HG03558 (cell line): ENCODE results near the gene GJA3.

Experiments used
- ATAC-seq: cut with Tn5 transposase; IDR thresholded peaks from one replicate; pipeline ENCODE4 v1.9.1; 2021; ENCODE audit warnings: moderate number of reproducible peaks; ENCODE audit not compliant: unreplicated experiment; ENCODE audit errors: extremely low read depth

GJA3 gene

GRCh38 chr13:20160306-20161274 lies at the start of gene GJA3:
TSS of gene GJA3 (minus strand) at chr13:20161052. CDS start at chr13:20143288, 17,764 bp downstream.
- ATAC-seq, result peak; percentile 26

GRCh38 chr13:20209948-20210347 lies 49.1 kb upstream of the GJA3 start:
- ATAC-seq, result no peak

- no peak for ATAC-seq
These were observed 45.9 kb upstream of the GJA3 start for GRCh38 chr13:20206698-20207235.

GRCh38 chr13:20206065-20206697 lies 45.3 kb upstream of the GJA3 start:
- ATAC-seq, result no peak

- no peak for ATAC-seq
These were observed 37.9 kb upstream of the GJA3 start for GRCh38 chr13:20198781-20199180.

GRCh38 chr13:20197361-20197834 lies 36.5 kb upstream of the GJA3 start:
- no peak for ATAC-seq

GRCh38 chr13:20195801-20196200 lies 34.9 kb upstream of the GJA3 start:
- no peak for ATAC-seq

GRCh38 chr13:20193907-20194631 lies 33.2 kb upstream of the GJA3 start:
- ATAC-seq, result no peak

- ATAC-seq, result no peak
These were observed 32.5 kb upstream of the GJA3 start for GRCh38 chr13:20193162-20193906.

GRCh38 chr13:20192836-20193161 lies 31.9 kb upstream of the GJA3 start, which contains the start of gene GJB2:
TSS of gene GJB2 (minus strand) at chr13:20192938. CDS start at chr13:20189581, 3,357 bp downstream.
- ATAC-seq, result no peak

GRCh38 chr13:20192158-20192835 lies 31.4 kb upstream of the GJA3 start:
- no peak for ATAC-seq

- no peak for ATAC-seq
These were observed 30.7 kb upstream of the GJA3 start for GRCh38 chr13:20191311-20192157.

- no peak for ATAC-seq
These were observed 29.8 kb upstream of the GJA3 start for GRCh38 chr13:20190481-20191310.

GRCh38 chr13:20190076-20190475 lies 29.2 kb upstream of the GJA3 start:
- ATAC-seq, result no peak

GRCh38 chr13:20188667-20189553 lies 28.1 kb upstream of the GJA3 start:
- no peak for ATAC-seq

GRCh38 chr13:20186771-20187170 lies 25.9 kb upstream of the GJA3 start:
- no peak for ATAC-seq
